Uterus (tissue), 2 donors: ENCODE results near the gene ENDOD1.

Source experiments
- POLR2A ChIP-seq, 2 donors: fragments of 450-650 bp; IDR thresholded peaks; one replicate each; pipeline ENCODE4 v1.6.1; 2016; ENCODE audit warnings: antibody characterized with exemption in 2 of 2, mild to moderate bottlenecking in 1 of 2, moderate library complexity in 1 of 2
- TF ChIP-seq, protein P1 (sequence below), 4 experiments: fragments of 200-600 bp in 2 of 4; fragments of 450-650 bp in 2 of 4; sonication (generic) in 2 of 4; IDR thresholded peaks; one replicate each; pipeline ENCODE4 v1.5.1; 2016 to 2019; ENCODE audit warnings: antibody characterized with exemption in 4 of 4, mild to moderate bottlenecking in 2 of 4, moderate library complexity in 1 of 4

DNA sequence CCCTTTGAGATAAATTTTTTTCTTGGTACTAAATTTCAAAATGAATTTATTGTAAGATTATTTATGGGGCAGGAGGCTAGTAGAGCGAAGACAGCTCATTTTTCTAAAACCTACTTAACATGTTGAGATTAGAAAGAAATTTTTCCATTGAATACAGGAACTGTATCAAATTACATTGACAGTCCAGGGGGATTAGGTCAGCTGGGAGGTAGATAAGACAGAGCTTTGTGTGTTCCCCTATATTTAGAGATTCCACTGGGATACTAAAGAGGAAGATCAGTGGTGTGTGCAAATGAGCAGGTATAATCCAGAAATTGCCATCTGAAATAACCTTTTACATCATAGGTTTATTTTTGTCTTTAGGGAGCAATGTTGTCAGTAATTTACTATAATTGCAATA is 32.1 kb downstream of the ENDOD1 start:
- TF ChIP-seq, protein P1, sequence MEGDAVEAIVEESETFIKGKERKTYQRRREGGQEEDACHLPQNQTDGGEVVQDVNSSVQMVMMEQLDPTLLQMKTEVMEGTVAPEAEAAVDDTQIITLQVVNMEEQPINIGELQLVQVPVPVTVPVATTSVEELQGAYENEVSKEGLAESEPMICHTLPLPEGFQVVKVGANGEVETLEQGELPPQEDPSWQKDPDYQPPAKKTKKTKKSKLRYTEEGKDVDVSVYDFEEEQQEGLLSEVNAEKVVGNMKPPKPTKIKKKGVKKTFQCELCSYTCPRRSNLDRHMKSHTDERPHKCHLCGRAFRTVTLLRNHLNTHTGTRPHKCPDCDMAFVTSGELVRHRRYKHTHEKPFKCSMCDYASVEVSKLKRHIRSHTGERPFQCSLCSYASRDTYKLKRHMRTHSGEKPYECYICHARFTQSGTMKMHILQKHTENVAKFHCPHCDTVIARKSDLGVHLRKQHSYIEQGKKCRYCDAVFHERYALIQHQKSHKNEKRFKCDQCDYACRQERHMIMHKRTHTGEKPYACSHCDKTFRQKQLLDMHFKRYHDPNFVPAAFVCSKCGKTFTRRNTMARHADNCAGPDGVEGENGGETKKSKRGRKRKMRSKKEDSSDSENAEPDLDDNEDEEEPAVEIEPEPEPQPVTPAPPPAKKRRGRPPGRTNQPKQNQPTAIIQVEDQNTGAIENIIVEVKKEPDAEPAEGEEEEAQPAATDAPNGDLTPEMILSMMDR (IDR thresholded peaks at IDR 0.05) = no peak
- TF ChIP-seq POLR2A (IDR thresholded peaks at IDR 0.05) = no peak
